Pancreas (tissue), 10 donors: ENCODE measurements around the gene IFI30. TPM values are rescaled to one million over a fixed set of nuclear protein-coding genes. Genes with fewer than 3 reads are reported as not detected.

Source experiments
- ATAC-seq, 4 donors: fragments of 200-7000 bp; cut with Tn5 transposase; one replicate each; pipeline versions ENCODE4 v1.8.0 to v1.9.1; 2020; ENCODE audit warnings: mild to moderate bottlenecking in 4 of 4, moderate library complexity in 4 of 4
- DNase-seq, 6 donors: peaks; one replicate each; pipeline ENCODE4 v3.0.0-alpha.2; 2020
- FAIRE-seq: peaks from 2 replicates; lab custom pipeline; 2012; peaks lifted over from hg19 to GRCh38; lab: Jason Lieb, UNC
- H3K27ac ChIP-seq, 4 donors: fragments of 200-600 bp; sonication (generic); 1 replicate in 3 of 4; 2 replicates in 1 of 4; pipeline versions ENCODE4 v1.5.0 to v1.8.0; 2020
- H3K27me3 ChIP-seq, 4 donors: fragments of 200-600 bp; one replicate each; pipeline ENCODE4 v1.8.0; 2021
- H3K36me3 ChIP-seq, 3 donors: fragments of 200-600 bp; sonication (generic) in 1 of 3; one replicate each; pipeline versions ENCODE4 v1.5.0 to v1.8.0; 2020 to 2021
- H3K4me1 ChIP-seq, 3 donors: fragments of 200-600 bp; one replicate each; pipeline ENCODE4 v1.8.0; 2021
- H3K4me3 ChIP-seq, 4 donors: fragments of 200-600 bp; sonication (generic) in 2 of 4; one replicate each; pipeline versions ENCODE4 v1.5.0 to v1.8.0; 2020 to 2021
- H3K9me3 ChIP-seq, 4 donors: fragments of 200-600 bp; one replicate each; pipeline ENCODE4 v1.8.0; 2021
- WGBS, 2 donors: extraction: QIAGEN DNeasy Blood & Tissue Kit; methylation state at CpG; one replicate each; pipeline ENCODE4 v1.1.7; 2013; 5-methylcytosine and 5-hydroxymethylcytosine counted together
- intact Hi-C, 3 donors: fragments of 100-400 bp; cut with DNase I; formaldehyde crosslinking; loops; one replicate each; pipeline versions ENCODE4 v1.11.1 to v1.14.2; 2022
- polyA plus RNA-seq, 2 donors: library from polyadenylated mRNA; stranded (reverse); fragments of 200-250 nt; gene quantifications; one replicate each; pipeline ENCODE4 v1.2.3, GENCODE V29; 2013
- total RNA-seq, 6 donors: library from RNA; stranded (reverse); fragmentation: NEBNext Ultra II Directional in 4 of 6; extraction: Animal tissue kit (Norgen Biotek cat#: 25700) in 4 of 6; gene quantifications; one replicate each; pipeline versions ENCODE4 v1.2.1 to v1.2.4, GENCODE V29; 2021 to 2023
- TF ChIP-seq, protein P1 (sequence below), 4 donors: fragments of 200-600 bp; sonication (generic) in 3 of 4; IDR thresholded peaks; one replicate each; pipeline versions ENCODE4 v1.5.0 to v1.8.0; 2021; ENCODE audit warnings: antibody characterized with exemption in 4 of 4
- donor health status: healthy with polysubstance abuse.
- donor health status: DM: no; HTN: no; CAD: no; lungs with moderate emphysema.
- donor health status: DM: no; HTN: no; CAD: no.
- donor health status: control.
- donor health status: control.
- donor health status: Bipolar disorder and iron deficiency.
- donor health status: DM: yes; HTN: yes; CAD: no.
- donor health status: DM: no; HTN: no; CAD: no.
- donor health status: DM: no; HTN: no; CAD: no.
- donor health status: DM: yes; HTN: yes; CAD: no.

Gene IFI30
- total and polyA plus RNA-seq, 8 donors, result 12.2 to 108 (median 21.8) TPM

DNA sequence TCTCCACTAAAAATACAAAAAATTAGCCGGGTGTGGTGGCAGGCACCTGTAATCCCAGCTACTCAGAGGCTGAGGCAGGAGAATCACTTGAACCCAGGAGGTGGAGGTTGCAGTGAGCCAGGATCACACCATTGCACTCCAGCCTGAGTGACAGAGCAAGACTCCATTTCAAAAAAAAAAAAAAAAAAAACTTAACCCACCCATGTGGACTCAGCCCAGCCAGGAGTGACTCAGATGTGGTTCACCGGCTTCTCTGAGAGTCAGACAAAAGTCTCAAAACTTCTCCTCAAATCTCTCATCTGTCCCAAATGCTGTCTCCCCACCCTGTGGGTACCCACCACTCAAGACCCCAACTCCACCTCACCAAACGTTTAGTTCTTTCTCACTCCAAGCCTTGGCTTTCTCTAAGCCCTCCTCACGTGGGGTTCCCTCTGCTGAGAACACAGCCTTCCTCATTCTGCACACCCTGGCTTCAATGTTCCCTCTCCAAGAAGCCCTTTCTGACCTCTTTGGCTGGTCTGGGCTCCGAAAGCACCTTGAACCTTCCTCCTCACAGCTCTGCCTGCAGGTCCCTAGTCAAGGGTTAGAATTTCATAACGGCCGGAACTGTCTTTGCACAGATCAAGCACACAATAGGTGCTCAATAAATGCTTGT is 41.3 kb downstream of the IFI30 start:
- no peaks in the 10 kb centered on the region for H3K27me3 ChIP-seq
- no peaks in the 10 kb centered on the region for H3K36me3 ChIP-seq
- WGBS, 2 donors, result 67 to 71% methylated on average over 7 of the region's 7 CpGs
- H3K27ac ChIP-seq, result no peak overlapping the region
- ATAC-seq, result no peak
- H3K4me3 ChIP-seq, result no peak overlapping the region
- no peak for DNase-seq
- intact Hi-C loops, result loop anchor here in 2 of 3 donors (5.0 to 10.0 kb wide), 2 partner anchors 42 to 50 kb away; a partner anchor contains a TSS
- TF ChIP-seq, protein P1, sequence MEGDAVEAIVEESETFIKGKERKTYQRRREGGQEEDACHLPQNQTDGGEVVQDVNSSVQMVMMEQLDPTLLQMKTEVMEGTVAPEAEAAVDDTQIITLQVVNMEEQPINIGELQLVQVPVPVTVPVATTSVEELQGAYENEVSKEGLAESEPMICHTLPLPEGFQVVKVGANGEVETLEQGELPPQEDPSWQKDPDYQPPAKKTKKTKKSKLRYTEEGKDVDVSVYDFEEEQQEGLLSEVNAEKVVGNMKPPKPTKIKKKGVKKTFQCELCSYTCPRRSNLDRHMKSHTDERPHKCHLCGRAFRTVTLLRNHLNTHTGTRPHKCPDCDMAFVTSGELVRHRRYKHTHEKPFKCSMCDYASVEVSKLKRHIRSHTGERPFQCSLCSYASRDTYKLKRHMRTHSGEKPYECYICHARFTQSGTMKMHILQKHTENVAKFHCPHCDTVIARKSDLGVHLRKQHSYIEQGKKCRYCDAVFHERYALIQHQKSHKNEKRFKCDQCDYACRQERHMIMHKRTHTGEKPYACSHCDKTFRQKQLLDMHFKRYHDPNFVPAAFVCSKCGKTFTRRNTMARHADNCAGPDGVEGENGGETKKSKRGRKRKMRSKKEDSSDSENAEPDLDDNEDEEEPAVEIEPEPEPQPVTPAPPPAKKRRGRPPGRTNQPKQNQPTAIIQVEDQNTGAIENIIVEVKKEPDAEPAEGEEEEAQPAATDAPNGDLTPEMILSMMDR (IDR thresholded peaks at IDR 0.05), result no peak
- FAIRE-seq, result no peak
- no peaks in the 10 kb centered on the region for H3K9me3 ChIP-seq
- H3K4me1 ChIP-seq, result no peaks in the 10 kb centered on the region

DNA sequence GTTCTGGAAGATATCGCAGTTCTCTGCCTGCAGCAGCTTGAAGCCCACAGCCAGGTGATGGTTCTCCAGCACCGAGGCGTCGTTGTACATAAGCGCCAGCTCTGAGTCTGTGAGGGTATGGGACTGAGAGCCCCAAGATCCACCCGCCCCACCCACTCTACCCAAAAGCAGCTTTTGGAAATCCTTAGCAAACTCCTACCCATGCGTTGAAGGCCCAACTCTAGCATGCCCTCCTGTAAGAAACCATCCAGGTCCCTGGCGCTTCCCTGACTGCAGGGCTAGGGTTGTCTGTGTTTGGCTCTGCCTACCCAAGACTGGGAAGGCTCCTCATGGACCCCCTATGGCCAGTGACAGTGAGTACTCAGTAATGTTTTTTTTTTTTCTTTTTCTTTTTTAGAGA is 43.2 kb downstream of the IFI30 start:
- intact Hi-C loops, result loop anchor here in 1 of 3 donors (10.0 kb wide), 1 partner anchor 48 kb away; no protein-coding TSS in a partner anchor
- Histone ChIP-seq H3K4me3 (no peak overlapping the region), H3K27ac (no peak overlapping the region), H3K36me3 (no peaks in the 10 kb centered on the region), H3K27me3 (no peaks in the 10 kb centered on the region), H3K4me1 (no peaks in the 10 kb centered on the region), H3K9me3 (no peaks in the 10 kb centered on the region)
- no peak for DNase-seq
- WGBS, 2 donors, result 93 to 94% methylated on average over 8 of the region's 8 CpGs
- TF ChIP-seq, protein P1 (IDR thresholded peaks at IDR 0.05), result no peak
- no peak for ATAC-seq
- FAIRE-seq, result no peak

DNA sequence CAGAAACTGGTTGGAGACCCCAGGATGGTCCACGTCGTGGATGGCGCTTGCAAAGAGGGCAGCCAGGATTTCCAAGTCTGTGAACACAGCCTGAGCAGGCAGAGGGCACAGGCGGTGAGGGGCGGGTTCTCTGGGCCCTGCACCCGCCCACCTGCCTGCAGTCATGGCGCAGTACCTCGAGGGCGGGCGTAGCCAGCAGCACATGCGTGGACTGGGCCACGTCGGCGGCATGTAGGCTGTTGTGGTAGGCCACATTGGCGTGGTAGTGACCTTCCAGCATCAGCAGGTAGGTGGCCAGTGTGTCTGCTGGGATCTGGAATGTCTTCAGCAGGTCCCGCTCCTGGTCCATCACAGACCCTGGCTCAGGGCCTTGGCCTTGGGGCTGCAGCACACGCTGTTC is 44.5 kb downstream of the IFI30 start:
- WGBS, 2 donors, result 76 to 85% methylated on average over 17 of the region's 17 CpGs
- Histone ChIP-seq H3K9me3 (no peaks in the 10 kb centered on the region), H3K36me3 (no peaks in the 10 kb centered on the region), H3K27me3 (no peaks in the 10 kb centered on the region), H3K4me1 (no peaks in the 10 kb centered on the region), H3K27ac (no peak overlapping the region), H3K4me3 (no peak overlapping the region)
- DNase-seq (no peak), FAIRE-seq (no peak), ATAC-seq (no peak)
- intact Hi-C loops, result loop anchor here in 1 of 3 donors (10.0 kb wide), 1 partner anchor 47 kb away; no protein-coding TSS in a partner anchor
- TF ChIP-seq, protein P1 (IDR thresholded peaks at IDR 0.05), result no peak

DNA sequence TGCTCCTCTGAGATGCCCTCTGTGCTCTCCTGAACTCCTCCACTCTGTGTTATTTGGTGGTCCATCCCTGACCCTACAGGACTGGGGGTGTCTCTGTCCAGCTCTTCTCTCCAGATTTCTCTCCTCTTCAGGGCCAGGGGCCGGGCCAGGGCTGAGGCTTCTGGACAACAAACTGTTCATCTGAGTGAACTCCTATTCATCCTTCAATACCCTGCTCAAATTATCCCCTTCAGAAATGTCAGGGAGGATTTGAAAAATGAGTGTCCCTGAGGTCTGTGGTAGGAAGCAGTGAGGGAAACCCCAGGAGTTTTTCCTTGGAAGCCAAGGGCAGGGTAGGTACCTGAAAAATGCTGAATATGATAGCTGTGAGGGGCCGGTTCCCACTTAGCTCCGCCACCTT is 45.0 kb downstream of the IFI30 start:
- no peak for ATAC-seq
- H3K9me3 ChIP-seq, result no peaks in the 10 kb centered on the region
- no peaks in the 10 kb centered on the region for H3K36me3 ChIP-seq
- H3K4me3 ChIP-seq, result no peak overlapping the region
- H3K4me1 ChIP-seq, result no peaks in the 10 kb centered on the region
- TF ChIP-seq, protein P1 (IDR thresholded peaks at IDR 0.05), result no peak
- no peak for DNase-seq
- no peak for FAIRE-seq
- H3K27ac ChIP-seq, result no peak overlapping the region
- WGBS, 2 donors, result 84 to 87% methylated on average over 3 of the region's 3 CpGs
- intact Hi-C loops, result loop anchor here in 1 of 3 donors (10.0 kb wide), 1 partner anchor 46 kb away; no protein-coding TSS in a partner anchor
- no peaks in the 10 kb centered on the region for H3K27me3 ChIP-seq
